Adipocyte (in vitro differentiated cells): ENCODE data around the gene CDK2.

Source experiments
- DNase-seq: peaks from one replicate; pipeline ENCODE4 v3.0.0-alpha.2; 2015; ENCODE audit warnings: low read depth
- H3K27me3 ChIP-seq: replicated peaks from 2 replicates; pipeline ENCODE4 v1.7.0; 2013; ENCODE audit warnings: mild to moderate bottlenecking, low read length, moderate library complexity; ENCODE audit not compliant: control insufficient read depth, insufficient read depth
- H3K36me3 ChIP-seq: 2 replicates; pipeline ENCODE4 v1.7.0; 2013; ENCODE audit warnings: low read length, mild to moderate bottlenecking, moderate library complexity; ENCODE audit not compliant: control insufficient read depth, insufficient read depth, severe bottlenecking
- H3K4me1 ChIP-seq: 2 replicates; pipeline ENCODE4 v1.7.0; 2013; ENCODE audit warnings: mild to moderate bottlenecking, low read length, moderate library complexity; ENCODE audit not compliant: control insufficient read depth, insufficient read depth
- H3K4me3 ChIP-seq: 2 replicates; pipeline ENCODE4 v1.7.0; 2013; ENCODE audit warnings: mild to moderate bottlenecking, low read length, moderate library complexity
- H3K9ac ChIP-seq: 2 replicates; pipeline ENCODE4 v1.7.0; 2013; ENCODE audit warnings: mild to moderate bottlenecking, low read length, moderate library complexity
- H3K9me3 ChIP-seq: 2 replicates; pipeline ENCODE4 v1.7.0; 2013; ENCODE audit warnings: mild to moderate bottlenecking, low read length, moderate library complexity; ENCODE audit not compliant: control insufficient read depth

CDK2 gene

DNA sequence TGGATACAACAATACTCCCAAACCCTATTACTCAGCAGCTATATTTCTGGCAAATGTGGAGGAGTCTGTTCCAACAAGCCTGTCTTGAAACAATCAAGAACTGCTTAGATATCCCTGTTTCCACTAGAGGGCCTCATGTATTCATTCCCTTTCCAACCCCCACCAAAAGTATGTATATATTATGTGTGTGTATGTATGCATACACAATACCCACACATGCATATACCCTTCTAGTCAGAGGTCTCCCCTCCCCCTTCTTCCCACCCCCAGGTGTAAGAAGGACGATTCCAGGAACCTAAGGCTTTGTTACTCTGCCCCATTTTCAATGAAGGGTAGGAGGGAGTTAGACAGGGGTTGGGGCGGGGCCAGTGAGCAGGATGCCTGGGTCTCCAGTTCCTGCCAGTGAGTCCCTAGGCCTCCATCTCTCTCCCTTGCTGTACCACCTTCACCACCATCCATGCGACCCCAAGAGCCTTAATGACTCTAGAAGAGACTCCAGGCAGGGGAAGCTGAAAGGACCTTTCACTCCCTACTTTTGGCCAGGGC lies 35.8 kb upstream of the CDK2 start, which contains the start of gene DGKA:
Gene DGKA (plus strand): TSS at position 392 of the 546 bp plus-strand sequence. CDS start 5,342 bp downstream, outside the sequence.
- H3K9me3 ChIP-seq, result no peaks in the 10 kb centered on the region
- no peaks in the 10 kb centered on the region for H3K27me3 ChIP-seq
- H3K4me1 ChIP-seq, result peaks cover 57% of the 10 kb centered on the region
- peak; percentile 89 for DNase-seq
- H3K4me3 ChIP-seq, result peak within 1 kb of the TSS; percentile 86
- no peaks in the 10 kb centered on the region for H3K36me3 ChIP-seq
- peak within 1 kb of the TSS; percentile 85 for H3K9ac ChIP-seq

GRCh38 chr12:55931317-55931779 lies 35.3 kb upstream of the CDK2 start:
- Histone ChIP-seq H3K9me3 (no peaks in the 10 kb centered on the region), H3K4me3 (peak overlapping the region; percentile 86), H3K36me3 (no peaks in the 10 kb centered on the region), H3K27me3 (no peaks in the 10 kb centered on the region), H3K4me1 (peaks cover 52% of the 10 kb centered on the region), H3K9ac (peak overlapping the region; percentile 85)
- no peak for DNase-seq

- H3K9ac ChIP-seq, result peak overlapping the region; percentile 85
- DNase-seq, result peak; percentile 84
- H3K4me3 ChIP-seq, result peak overlapping the region; percentile 86
- H3K36me3 ChIP-seq, result no peaks in the 10 kb centered on the region
- no peaks in the 10 kb centered on the region for H3K27me3 ChIP-seq
- H3K4me1 ChIP-seq, result peaks cover 51% of the 10 kb centered on the region
- H3K9me3 ChIP-seq, result no peaks in the 10 kb centered on the region
Observed at GRCh38 chr12:55931780-55932550, 34.7 kb upstream of the CDK2 start.

GRCh38 chr12:55932551-55932910 lies 34.1 kb upstream of the CDK2 start:
- Histone ChIP-seq H3K36me3 (no peaks in the 10 kb centered on the region), H3K4me1 (peaks cover 51% of the 10 kb centered on the region), H3K9me3 (no peaks in the 10 kb centered on the region), H3K9ac (peak overlapping the region; percentile 85), H3K27me3 (no peaks in the 10 kb centered on the region), H3K4me3 (peak overlapping the region; percentile 86)
- DNase-seq, result peak; percentile 44

DNA sequence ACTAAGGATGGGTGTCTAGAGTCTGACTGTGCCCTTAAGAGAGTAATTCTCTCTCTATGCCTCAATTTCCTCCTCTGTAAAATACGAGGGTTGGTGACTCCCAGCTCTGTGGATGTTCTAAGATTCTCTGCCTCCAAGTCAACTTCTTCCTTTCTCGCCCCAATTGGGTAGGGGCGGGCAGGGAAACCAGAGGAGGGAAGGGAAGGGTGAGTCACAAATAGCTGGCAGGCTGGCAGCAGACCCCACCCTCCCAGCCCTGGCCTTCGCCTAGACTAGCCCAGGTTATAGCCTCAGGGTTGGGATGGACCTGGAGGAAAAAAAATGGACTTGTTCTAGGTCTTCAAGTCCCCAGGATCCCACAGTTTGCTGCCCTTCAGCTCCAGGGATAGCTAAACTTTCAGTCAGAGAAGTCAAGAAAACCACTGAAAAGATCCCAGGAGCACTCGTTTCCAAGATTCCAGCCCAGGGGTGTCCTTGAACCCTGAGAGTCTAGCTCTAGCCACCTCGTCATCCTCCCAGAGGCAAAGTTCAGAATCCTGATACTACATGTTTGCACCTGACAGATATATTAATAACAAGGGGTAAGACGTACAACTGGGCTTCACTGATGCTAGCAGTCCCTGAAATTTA lies 33.3 kb upstream of the CDK2 start:
- H3K9ac ChIP-seq, result peak overlapping the region; percentile 85
- no peaks in the 10 kb centered on the region for H3K9me3 ChIP-seq
- H3K36me3 ChIP-seq, result no peaks in the 10 kb centered on the region
- no peaks in the 10 kb centered on the region for H3K27me3 ChIP-seq
- H3K4me3 ChIP-seq, result peak overlapping the region; percentile 86
- DNase-seq, result peak; percentile 85
- peaks cover 48% of the 10 kb centered on the region for H3K4me1 ChIP-seq

DNA sequence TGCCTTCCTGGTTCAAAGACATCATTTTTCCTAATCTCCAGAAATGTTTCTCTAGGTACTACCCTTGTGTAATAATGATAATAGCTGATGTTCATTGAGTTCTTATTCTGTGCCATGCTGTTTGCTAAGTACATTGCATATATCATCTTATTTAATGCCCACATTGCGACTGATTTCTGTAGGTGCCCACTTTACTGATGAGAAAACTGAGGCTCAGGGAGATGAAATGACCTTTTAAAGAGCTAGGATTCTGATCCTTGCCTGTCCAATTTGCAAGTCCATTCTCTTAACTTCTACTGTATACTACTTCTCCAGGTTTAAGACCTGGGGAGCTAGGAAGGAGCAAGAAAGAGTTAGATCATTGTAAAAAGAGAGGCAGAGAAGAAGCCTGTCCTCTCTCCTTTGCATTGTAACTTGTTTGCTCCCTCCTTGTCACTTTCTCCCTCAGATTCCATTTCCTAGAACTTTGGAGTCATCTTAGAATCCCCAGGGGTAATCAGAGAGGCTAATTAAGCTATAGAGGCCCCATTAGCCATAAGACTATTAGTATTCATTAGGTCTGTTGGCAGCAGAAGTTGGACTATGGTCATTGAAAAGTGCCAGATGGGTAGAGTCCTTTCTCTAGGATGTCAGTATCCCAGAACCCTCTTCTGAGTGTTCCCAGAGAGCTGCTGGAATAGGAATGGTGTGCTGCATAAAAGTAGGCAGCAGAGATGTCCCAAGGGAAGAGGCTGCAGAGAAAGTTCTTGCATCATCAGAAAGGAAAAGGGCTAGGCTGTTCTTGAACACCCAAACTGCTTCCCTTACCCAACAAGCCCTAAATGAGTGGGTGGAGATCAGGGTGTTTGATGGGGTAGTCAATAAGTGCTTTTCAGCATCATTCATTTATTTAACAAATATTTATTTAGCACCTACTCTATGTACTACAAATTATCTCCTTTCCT lies 32.6 kb upstream of the CDK2 start:
- no peak overlapping the region for H3K9ac ChIP-seq
- H3K27me3 ChIP-seq, result no peaks in the 10 kb centered on the region
- H3K4me3 ChIP-seq, result no peak overlapping the region
- H3K4me1 ChIP-seq, result peaks cover 46% of the 10 kb centered on the region
- peak; percentile 64 for DNase-seq
- no peaks in the 10 kb centered on the region for H3K36me3 ChIP-seq
- no peaks in the 10 kb centered on the region for H3K9me3 ChIP-seq

DNA sequence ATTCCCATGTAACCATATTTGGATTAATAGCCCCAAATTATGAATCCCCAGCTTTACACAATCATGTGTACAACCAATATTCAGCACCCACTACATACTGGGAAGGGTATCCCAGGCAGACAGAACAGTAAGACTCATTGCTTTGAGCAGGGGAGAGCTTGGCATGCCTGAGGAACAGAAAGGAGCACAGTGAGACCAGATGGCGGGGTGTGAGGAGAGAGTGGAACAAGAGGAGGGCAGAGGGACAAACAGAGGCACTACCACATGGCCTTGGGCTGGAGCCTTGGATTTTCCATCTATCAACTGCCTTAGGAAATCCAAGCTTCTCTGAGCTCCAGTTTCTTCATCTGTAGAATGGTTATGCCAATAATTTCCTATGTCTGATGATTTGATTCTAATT lies 31.9 kb upstream of the CDK2 start:
- H3K27me3 ChIP-seq, result no peaks in the 10 kb centered on the region
- no peaks in the 10 kb centered on the region for H3K9me3 ChIP-seq
- peaks cover 39% of the 10 kb centered on the region for H3K4me1 ChIP-seq
- H3K36me3 ChIP-seq, result no peaks in the 10 kb centered on the region
- H3K9ac ChIP-seq, result no peak overlapping the region
- no peak for DNase-seq
- no peak overlapping the region for H3K4me3 ChIP-seq

DNA sequence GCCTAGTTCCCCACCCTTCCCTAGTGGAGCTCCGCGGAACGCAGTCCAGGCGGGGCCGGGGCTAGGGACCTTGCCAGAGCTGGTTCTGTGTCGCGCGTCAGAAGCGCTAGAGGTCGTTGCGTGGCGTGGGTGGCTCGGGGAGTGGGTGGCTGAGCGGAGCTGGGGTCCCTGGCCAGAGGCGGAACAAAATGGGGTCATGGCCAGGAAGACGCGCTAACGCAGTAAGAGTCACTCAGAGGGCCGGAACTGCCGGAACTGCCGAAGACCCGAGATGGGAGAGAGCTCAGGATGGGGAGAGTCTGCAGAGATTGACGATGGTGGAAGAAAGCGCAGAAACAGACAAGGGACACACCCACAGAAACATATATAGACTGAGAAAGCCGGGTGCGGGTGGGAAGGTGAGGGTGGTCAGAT lies 30.9 kb upstream of the CDK2 start:
- peak overlapping the region; percentile 74 for H3K4me3 ChIP-seq
- no peak for DNase-seq
- H3K9ac ChIP-seq, result peak overlapping the region; percentile 43
- H3K9me3 ChIP-seq, result no peaks in the 10 kb centered on the region
- peaks cover 34% of the 10 kb centered on the region for H3K4me1 ChIP-seq
- H3K27me3 ChIP-seq, result no peaks in the 10 kb centered on the region
- no peaks in the 10 kb centered on the region for H3K36me3 ChIP-seq

DNA sequence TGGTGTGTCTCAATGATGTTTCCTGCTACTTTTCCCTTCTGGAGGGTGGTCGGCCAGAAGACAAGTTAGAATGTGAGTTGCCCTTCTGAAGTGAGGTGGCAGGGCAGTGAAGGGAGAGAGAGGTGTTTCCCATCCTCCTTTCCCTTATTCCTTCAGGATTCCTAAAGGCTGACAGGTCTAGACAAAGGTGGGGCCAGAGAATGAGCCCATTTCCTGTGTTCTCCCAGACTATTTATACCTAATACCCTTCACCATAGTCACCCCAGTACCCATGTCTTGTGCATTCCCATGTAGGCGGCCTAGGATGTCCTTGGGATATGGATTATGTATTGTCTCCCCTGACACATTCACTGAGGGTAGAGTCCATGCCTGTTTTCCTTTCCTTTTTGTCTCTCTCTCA lies 28.6 kb upstream of the CDK2 start:
- H3K4me3 ChIP-seq, result no peak overlapping the region
- H3K4me1 ChIP-seq, result peaks cover 18% of the 10 kb centered on the region
- H3K9ac ChIP-seq, result no peak overlapping the region
- H3K27me3 ChIP-seq, result no peaks in the 10 kb centered on the region
- H3K9me3 ChIP-seq, result no peaks in the 10 kb centered on the region
- H3K36me3 ChIP-seq, result peaks cover 2% of the 10 kb centered on the region
- no peak for DNase-seq

- H3K9me3 ChIP-seq, result no peaks in the 10 kb centered on the region
- no peak overlapping the region for H3K9ac ChIP-seq
- no peak overlapping the region for H3K4me3 ChIP-seq
- H3K36me3 ChIP-seq, result peaks cover 3% of the 10 kb centered on the region
- no peaks in the 10 kb centered on the region for H3K27me3 ChIP-seq
- no peak for DNase-seq
- H3K4me1 ChIP-seq, result peaks cover 11% of the 10 kb centered on the region
Observed at GRCh38 chr12:55938826-55939501, 27.7 kb upstream of the CDK2 start.
